ENCODE measurements around the gene GPC5.

- no peak for TF ChIP-seq RARB (CRISPR knock-in tag; IDR thresholded peaks at IDR 0.05)
- no peak for TF ChIP-seq RCOR1 (IDR thresholded peaks at IDR 0.05; ENCODE audit: low read depth, low read length)
- TF ChIP-seq KDM5A (IDR thresholded peaks at IDR 0.05) = no peak
- no peak for TF ChIP-seq MAZ (IDR thresholded peaks at IDR 0.05; ENCODE audit: borderline replicate concordance, low read depth, low read length)
- TF ChIP-seq CTCF (IDR thresholded peaks at IDR 0.05) = no peak
- no peak for TF ChIP-seq CHD2 (IDR thresholded peaks at IDR 0.05; ENCODE audit: low read length, partially characterized antibody)
- TF ChIP-seq SMC3 (IDR thresholded peaks at IDR 0.05) = no peak
- no peak for TF ChIP-seq RFX5 (IDR thresholded peaks at IDR 0.05)
- TF ChIP-seq, protein P1, sequence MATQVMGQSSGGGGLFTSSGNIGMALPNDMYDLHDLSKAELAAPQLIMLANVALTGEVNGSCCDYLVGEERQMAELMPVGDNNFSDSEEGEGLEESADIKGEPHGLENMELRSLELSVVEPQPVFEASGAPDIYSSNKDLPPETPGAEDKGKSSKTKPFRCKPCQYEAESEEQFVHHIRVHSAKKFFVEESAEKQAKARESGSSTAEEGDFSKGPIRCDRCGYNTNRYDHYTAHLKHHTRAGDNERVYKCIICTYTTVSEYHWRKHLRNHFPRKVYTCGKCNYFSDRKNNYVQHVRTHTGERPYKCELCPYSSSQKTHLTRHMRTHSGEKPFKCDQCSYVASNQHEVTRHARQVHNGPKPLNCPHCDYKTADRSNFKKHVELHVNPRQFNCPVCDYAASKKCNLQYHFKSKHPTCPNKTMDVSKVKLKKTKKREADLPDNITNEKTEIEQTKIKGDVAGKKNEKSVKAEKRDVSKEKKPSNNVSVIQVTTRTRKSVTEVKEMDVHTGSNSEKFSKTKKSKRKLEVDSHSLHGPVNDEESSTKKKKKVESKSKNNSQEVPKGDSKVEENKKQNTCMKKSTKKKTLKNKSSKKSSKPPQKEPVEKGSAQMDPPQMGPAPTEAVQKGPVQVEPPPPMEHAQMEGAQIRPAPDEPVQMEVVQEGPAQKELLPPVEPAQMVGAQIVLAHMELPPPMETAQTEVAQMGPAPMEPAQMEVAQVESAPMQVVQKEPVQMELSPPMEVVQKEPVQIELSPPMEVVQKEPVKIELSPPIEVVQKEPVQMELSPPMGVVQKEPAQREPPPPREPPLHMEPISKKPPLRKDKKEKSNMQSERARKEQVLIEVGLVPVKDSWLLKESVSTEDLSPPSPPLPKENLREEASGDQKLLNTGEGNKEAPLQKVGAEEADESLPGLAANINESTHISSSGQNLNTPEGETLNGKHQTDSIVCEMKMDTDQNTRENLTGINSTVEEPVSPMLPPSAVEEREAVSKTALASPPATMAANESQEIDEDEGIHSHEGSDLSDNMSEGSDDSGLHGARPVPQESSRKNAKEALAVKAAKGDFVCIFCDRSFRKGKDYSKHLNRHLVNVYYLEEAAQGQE (IDR thresholded peaks at IDR 0.05) = no peak
- no peak for TF ChIP-seq USF2 (IDR thresholded peaks at IDR 0.05)
Measured at GRCh38 chr13:92260363-92260762, 861.9 kb downstream of the GPC5 start.

Data from A549 (cell line).